Measurements from ENCODE around the gene RDH13. TPM values are rescaled to one million over a fixed set of nuclear protein-coding genes. Genes with fewer than 3 reads are reported as not detected.

RDH13 gene
- total and polyA plus RNA-seq, 2 of the 8 experiments (the other 6 are each of a cell fraction or from before 2014, with no cell fraction given): 15.9 to 31.5 TPM

GRCh38 chr19:55080121-55080967 lies 17.4 kb upstream of the RDH13 start (continued):
- TF ChIP-seq HDAC2 (IDR thresholded peaks at IDR 0.05; ENCODE audit: borderline replicate concordance in 1 of 2, low read depth in 2 of 2, low read length in 2 of 2) (no peak), CBX5 (IDR thresholded peaks at IDR 0.05; ENCODE audit: low read depth, low read length) (no peak), PHF8 (conservative IDR thresholded peaks at IDR 0.05; ENCODE audit: low read depth, low read length) (0 out of 2 replicates have a peak, but pooled peaks have one; percentile 3), CHD1 (IDR thresholded peaks at IDR 0.05; ENCODE audit: low read depth, low read length) (no peak), POU5F1 (IDR thresholded peaks at IDR 0.05; ENCODE audit: low read depth, low read length) (no peak), MAX (IDR thresholded peaks at IDR 0.05) (peak; percentile 65), E2F6 (IDR thresholded peaks at IDR 0.05) (peak; percentile 39), SIN3A (conservative IDR thresholded peaks at IDR 0.05 in 1 of 2, IDR thresholded peaks at IDR 0.05 in 1 of 2; ENCODE audit: low read depth in 1 of 2, low read length in 2 of 2) (peak in 1 of 2 experiments; percentile 17; a peak in 1 of 4 replicates), KDM4A (IDR thresholded peaks at IDR 0.05; ENCODE audit: low read depth, low read length, severe bottlenecking) (peak; percentile 42), TAF7 (optimal IDR thresholded peaks at IDR 0.05; ENCODE audit: borderline replicate concordance, low read depth, low read length) (no peak), SUZ12 (IDR thresholded peaks at IDR 0.05; ENCODE audit: low read length) (no peak), TEAD4 (IDR thresholded peaks at IDR 0.05; ENCODE audit: low read depth, low read length) (no peak), GABPA (IDR thresholded peaks at IDR 0.05; ENCODE audit: borderline replicate concordance, insufficient read depth, low read length) (no peak), CTBP2 (IDR thresholded peaks at IDR 0.05; ENCODE audit: borderline replicate concordance, insufficient read depth, insufficient read length, low read length) (no peak), RFX5 (IDR thresholded peaks at IDR 0.05; ENCODE audit: borderline replicate concordance, low read depth, low read length) (no peak), POLR2AphosphoS5 (IDR thresholded peaks at IDR 0.05; ENCODE audit: low read depth, low read length) (no peak; the same call in 1 of the 2 replicates), CTCF (IDR thresholded peaks at IDR 0.05; ENCODE audit: control extremely low read depth in 1 of 3, insufficient read depth in 1 of 3, low read depth in 1 of 3, low read length in 3 of 3) (peak in 1 of 3 experiments; percentile 2; a peak in 1 of 4 replicates)
